Vagina (tissue), 2 donors: ENCODE results near the gene RPH3AL.
"Not testable (repeated sequence)": the region's sequence is repeated elsewhere in the genome, so short reads cannot be mapped to it uniquely, and the experiment has no call there.

Experiments
- POLR2A ChIP-seq, 2 donors: fragments of 450-650 bp; IDR thresholded peaks; one replicate each; pipeline ENCODE4 v1.6.1; 2017; ENCODE audit warnings: antibody characterized with exemption in 2 of 2, mild to moderate bottlenecking in 2 of 2, moderate library complexity in 2 of 2
- TF ChIP-seq, protein P1 (sequence below), 3 experiments: fragments of 450-650 bp in 2 of 3; fragments of 200-600 bp in 1 of 3; sonication (generic) in 1 of 3; IDR thresholded peaks; one replicate each; pipeline ENCODE4 v1.5.1; 2017 to 2019; ENCODE audit warnings: antibody characterized with exemption in 3 of 3, mild to moderate bottlenecking in 2 of 3, moderate library complexity in 2 of 3

DNA sequence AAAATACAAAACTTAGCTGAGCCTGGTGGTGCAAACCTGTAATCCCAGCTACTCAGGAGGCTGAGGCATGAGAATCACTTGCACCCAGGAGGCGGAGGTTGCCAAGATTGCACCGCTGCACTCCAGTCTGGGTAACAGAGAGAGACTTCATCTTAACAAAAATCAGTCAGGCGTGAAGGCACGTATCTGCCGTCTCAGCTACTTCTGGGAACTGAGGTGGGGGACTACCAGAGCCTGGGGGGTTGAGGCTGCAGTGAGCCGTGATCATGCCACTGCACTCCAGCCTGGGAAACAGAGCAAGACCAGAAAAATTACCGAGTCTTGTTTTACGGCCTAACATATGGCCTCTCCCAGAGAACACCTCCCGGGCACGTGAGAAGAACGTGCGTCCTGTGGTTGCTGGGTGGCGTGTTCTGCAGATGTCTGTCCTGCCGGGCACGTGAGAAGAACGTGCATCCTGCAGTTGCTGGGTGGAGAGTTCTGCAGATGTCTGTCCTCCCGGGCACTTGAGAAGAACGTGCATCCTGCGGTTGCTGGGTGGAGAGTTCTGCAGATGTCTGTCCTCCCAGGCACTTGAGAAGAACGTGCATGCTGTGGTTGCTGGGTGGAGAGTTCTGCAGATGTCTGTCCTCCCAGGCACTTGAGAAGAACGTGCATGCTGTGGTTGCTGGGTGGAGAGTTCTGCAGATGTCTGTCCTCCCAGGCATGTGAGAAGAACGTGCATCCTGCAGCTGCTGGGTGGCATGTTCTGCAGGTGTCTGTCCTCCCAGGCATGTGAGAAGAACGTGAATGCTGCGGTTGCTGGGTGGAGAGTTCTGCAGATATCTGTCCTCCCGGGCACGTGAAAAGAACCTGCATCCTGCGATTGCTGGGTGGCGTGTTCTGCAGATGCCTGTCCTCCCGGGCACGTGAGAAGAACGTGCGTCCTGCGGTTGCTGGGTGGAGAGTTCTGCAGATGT is 14.3 kb upstream of the RPH3AL start:
- TF ChIP-seq POLR2A (IDR thresholded peaks at IDR 0.05) = not testable (repeated sequence)
- TF ChIP-seq, protein P1, sequence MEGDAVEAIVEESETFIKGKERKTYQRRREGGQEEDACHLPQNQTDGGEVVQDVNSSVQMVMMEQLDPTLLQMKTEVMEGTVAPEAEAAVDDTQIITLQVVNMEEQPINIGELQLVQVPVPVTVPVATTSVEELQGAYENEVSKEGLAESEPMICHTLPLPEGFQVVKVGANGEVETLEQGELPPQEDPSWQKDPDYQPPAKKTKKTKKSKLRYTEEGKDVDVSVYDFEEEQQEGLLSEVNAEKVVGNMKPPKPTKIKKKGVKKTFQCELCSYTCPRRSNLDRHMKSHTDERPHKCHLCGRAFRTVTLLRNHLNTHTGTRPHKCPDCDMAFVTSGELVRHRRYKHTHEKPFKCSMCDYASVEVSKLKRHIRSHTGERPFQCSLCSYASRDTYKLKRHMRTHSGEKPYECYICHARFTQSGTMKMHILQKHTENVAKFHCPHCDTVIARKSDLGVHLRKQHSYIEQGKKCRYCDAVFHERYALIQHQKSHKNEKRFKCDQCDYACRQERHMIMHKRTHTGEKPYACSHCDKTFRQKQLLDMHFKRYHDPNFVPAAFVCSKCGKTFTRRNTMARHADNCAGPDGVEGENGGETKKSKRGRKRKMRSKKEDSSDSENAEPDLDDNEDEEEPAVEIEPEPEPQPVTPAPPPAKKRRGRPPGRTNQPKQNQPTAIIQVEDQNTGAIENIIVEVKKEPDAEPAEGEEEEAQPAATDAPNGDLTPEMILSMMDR (IDR thresholded peaks at IDR 0.05) = not testable (repeated sequence)
